Dedifferentiated amniotic fluid mesenchymal stem cell (primary cell): ENCODE results near the gene SSR2.

Experiments
- DNase-seq: peaks from one replicate; pipeline ENCODE4 v3.0.0-alpha.2; 2016; ENCODE audit errors: extremely low spot score

SSR2 gene

DNA sequence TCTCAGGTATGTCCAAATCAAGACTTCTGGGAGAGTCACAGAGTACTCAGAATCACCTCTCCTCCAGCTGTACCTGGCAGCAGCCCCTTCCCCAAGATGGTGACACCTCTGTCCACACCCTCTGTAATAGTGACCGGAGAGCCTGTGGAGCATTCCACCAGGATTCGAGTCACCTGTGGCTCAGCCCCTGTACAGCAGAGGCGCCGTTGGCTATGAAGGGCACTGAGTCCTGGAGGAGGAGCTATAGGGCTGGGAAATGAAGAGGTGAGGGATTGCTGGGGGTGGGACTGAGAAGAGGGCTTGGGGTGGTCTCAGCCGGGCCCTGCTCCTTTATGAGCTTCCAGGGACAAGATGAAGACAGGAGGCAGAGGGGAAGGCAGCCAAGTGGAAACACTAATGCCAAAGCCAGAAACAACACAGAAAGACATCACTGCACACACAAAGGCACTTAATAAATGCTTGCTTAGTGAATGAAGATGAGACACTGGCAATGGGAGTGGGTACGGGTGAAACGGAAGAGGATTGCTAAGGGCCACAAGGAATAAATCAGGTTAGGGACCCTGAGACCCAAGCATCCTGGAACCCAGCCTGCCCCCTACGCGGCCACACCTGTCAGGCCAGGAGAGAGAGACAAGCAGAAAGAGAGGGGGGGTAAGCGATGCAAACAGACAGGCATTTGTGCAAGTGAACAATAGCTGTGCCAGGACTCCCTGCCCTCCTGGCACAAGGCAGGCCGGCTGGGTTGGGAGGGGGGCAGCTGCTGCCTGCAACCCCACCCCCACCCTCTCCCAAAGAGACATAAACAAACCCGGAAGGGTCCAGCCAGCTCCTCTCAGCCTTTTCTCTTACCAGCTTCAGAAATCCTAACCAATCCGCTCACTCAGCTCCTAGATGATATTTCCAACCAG, 46.3 kb downstream of the SSR2 start:
- DNase-seq = no peak

DNA sequence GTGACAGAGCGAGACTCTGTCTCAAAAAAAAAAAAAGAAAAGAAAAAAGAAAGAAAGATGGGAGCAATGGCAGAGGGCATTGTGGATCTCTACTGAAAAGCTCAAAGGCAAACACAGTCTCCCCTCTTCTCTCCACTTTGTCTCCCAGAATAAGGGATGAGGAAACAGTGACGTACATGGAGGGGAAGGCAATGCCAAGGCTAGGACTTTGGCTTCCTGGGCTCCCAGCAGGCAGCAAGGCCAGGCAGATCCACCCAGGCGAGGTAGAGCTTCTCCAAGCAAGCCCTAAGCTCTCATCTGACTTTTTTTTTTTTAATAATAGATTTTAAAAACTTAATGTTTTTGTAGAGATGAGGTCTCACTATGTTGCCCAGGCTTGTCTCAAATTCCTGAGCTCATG, 47.0 kb downstream of the SSR2 start:
- DNase-seq = no peak

GRCh38 chr1:155971910-155972809, 48.6 kb downstream of the SSR2 start:
- no peak for DNase-seq

DNA sequence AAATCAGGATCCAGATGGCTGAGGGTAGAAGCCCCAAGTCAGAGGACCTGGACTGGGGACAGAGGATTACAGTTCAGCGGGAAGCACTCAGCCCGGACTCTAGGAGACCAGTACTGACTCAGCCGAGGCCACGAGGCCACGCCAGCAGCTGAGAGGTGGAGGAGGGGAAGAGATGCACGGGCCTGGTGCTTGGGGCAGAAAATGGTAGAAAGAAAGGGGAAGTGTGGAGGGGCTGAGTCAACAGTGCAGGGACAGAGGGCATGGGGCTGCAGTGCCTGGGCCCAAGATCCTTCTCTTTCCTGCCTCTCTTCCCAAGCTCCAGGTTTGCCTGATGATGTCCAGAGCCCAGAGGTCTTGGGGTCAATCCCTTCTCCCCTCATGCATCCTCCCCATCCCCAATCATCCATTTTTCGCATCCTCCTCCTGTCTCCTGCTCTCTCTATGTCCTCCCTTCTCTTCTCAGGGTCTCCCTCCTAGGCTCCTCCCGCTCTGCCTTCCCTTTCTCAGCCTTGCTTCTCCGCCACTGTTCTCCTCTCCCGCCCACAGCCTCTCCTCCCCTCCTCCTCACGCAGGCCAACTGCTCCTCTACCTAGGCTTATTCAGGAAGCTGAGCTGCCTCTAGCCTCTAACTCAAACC, 50.1 kb downstream of the SSR2 start:
- peak; percentile 59 for DNase-seq

GRCh38 chr1:155969377-155969791, 51.4 kb downstream of the SSR2 start:
- no peak for DNase-seq

- DNase-seq = no peak
Measured at GRCh38 chr1:155968670-155969069, 52.1 kb downstream of the SSR2 start.

DNA sequence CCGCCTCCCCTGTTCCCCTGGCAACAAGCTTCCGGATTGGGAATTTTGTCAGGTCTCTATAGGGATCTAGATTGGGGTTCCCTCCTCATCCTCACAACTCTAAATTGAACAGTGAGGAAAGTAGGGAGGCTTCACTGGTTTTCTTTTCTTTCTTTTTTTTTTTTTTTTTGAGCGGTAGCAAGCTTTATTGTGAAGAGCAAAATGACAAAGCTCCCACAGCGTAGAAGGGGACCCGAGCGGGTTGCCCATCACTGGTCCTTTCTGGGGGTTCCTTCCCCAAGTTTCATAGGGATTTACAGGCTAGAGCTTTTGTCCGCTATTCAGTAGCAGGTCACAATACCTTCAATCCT, 52.7 kb downstream of the SSR2 start:
- no peak for DNase-seq

GRCh38 chr1:155967341-155968050, 53.3 kb downstream of the SSR2 start:
- DNase-seq = no peak

GRCh38 chr1:155966750-155967149, 54.0 kb downstream of the SSR2 start:
- no peak for DNase-seq

DNA sequence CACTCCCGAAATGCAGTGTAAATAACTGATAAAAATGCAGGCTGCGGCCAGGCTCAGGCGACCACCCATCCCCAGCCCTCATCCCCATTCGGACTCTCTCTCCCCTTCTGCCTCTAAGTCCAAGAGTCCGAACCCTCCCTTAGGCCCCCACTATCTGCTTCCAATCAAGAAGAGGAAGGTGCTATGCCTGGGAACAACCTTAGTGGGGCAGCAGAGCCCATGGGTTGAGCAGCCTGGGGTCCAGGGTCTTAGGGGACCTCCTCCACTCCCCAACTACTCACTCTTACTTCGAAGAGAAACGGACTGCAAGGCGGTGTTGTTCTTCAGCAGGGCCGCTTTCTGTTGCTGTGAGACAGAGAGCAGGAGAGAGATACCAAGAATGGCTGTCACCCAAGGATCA, 54.6 kb downstream of the SSR2 start:
- DNase-seq = no peak

- no peak for DNase-seq
Measured at GRCh38 chr1:155964193-155964592, 56.6 kb downstream of the SSR2 start.

GRCh38 chr1:155962599-155963211, 58.0 kb downstream of the SSR2 start:
- DNase-seq = no peak

- peak; percentile 63 for DNase-seq
Measured at GRCh38 chr1:155961937-155962336, 58.8 kb downstream of the SSR2 start.

DNA sequence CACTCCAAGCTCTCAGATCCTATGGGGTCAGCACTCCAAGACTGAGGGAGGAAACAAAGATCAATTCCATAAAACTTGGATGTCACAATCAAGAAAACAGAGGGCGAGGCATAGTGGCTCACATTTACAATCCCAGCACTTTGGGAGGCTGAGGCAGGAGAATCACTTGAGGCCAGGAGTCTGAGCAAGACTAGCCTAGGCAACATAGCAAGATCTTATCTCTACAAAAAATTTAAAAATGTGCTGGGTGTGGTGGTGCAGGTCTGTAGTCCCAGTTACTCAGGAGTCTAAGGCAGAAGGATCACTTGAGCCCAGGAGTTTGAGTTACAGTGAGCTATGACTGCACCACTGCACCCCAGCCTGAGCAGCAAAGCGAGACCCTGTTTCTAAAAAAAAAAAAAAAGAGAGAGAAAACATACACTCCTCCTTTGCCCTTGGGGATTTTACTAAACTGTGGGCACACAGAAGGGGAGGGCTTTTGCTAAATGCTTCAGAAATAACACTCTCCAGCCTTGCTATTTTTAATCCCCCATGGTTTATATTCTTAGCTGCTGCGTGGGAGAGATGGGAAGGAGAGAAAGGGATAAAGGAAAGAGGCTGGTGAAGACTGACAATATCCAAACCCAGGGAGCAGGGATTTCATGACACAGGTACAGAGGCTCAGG, 60.5 kb downstream of the SSR2 start:
- no peak for DNase-seq
